ENCODE results near the gene ANG.

ANG gene

GRCh38 chr14:20682435-20683124 lies 6.0 kb upstream of the ANG start:
- no peak for TF ChIP-seq CTCF (IDR thresholded peaks at IDR 0.05; ENCODE audit: low read depth, low read length, missing control alignments)
- peak overlapping the region; percentile 82 for H3K4me3 ChIP-seq (ENCODE audit: low read depth, low read length)
- peak; percentile 72 for DNase-seq (ENCODE audit: low read depth)

GRCh38 chr14:20683125-20683890 lies 5.3 kb upstream of the ANG start:
- peak overlapping the region; percentile 82 for H3K4me3 ChIP-seq (ENCODE audit: low read depth, low read length)
- peak; percentile 93 for DNase-seq (ENCODE audit: low read depth)
- TF ChIP-seq CTCF (IDR thresholded peaks at IDR 0.05; ENCODE audit: low read depth, low read length, missing control alignments), result peak; percentile 5

- peak; percentile 86 for DNase-seq (ENCODE audit: low read depth)
- H3K4me3 ChIP-seq (ENCODE audit: low read depth, low read length), result peak within 1 kb of the TSS; percentile 82
- TF ChIP-seq CTCF (IDR thresholded peaks at IDR 0.05; ENCODE audit: low read depth, low read length, missing control alignments), result no peak
Observed at GRCh38 chr14:20683891-20684661, 4.5 kb upstream of the ANG start, which contains the start of gene RNASE4. Gene RNASE4 (plus strand): TSS chr14:20684560. CDS start chr14:20699372, 14,812 bp downstream.

GRCh38 chr14:20684662-20685456 lies 3.7 kb upstream of the ANG start:
- TF ChIP-seq CTCF (IDR thresholded peaks at IDR 0.05; ENCODE audit: low read depth, low read length, missing control alignments), result no peak
- no peak for DNase-seq (ENCODE audit: low read depth)
- H3K4me3 ChIP-seq (ENCODE audit: low read depth, low read length), result peak overlapping the region; percentile 82

- no peak for TF ChIP-seq CTCF (IDR thresholded peaks at IDR 0.05; ENCODE audit: low read depth, low read length, missing control alignments)
- no peak for DNase-seq (ENCODE audit: low read depth)
- H3K4me3 ChIP-seq (ENCODE audit: low read depth, low read length), result no peak overlapping the region
Observed at GRCh38 chr14:20686386-20687143, 2.0 kb upstream of the ANG start.

Measured in GM12864 (cell line).